Nephron progenitor cell (in vitro differentiated cells): ENCODE results near the gene TTLL11.

Experiments
- DNase-seq: peaks from one replicate; pipeline ENCODE4 v3.0.0; 2021
- H3K27ac Mint-ChIP-seq: 2 replicates; pipeline ENCODE4 v1.8.0; 2021; ENCODE audit warnings: mild to moderate bottlenecking, moderate library complexity, mixed read lengths
- H3K27me3 Mint-ChIP-seq: 2 replicates; pipeline ENCODE4 v1.8.0; 2021; ENCODE audit warnings: mild to moderate bottlenecking, low read depth, mixed read lengths; ENCODE audit not compliant: poor library complexity
- H3K36me3 Mint-ChIP-seq: 2 replicates; pipeline ENCODE4 v1.8.0; 2021; ENCODE audit warnings: low read depth, mixed read lengths
- H3K4me1 Mint-ChIP-seq: 2 replicates; pipeline ENCODE4 v1.8.0; 2021; ENCODE audit warnings: mixed read lengths
- H3K4me3 Mint-ChIP-seq: 2 replicates; pipeline ENCODE4 v1.8.0; 2021; ENCODE audit warnings: mild to moderate bottlenecking, moderate library complexity, mixed read lengths
- H3K9me3 Mint-ChIP-seq: 2 replicates; pipeline ENCODE4 v1.8.0; 2021; ENCODE audit warnings: mild to moderate bottlenecking, moderate library complexity, mixed read lengths
- TF ChIP-seq, protein P1 (sequence below): fragments of 200-600 bp; sonication (generic); IDR thresholded peaks from 2 replicates; pipeline ENCODE4 v1.5.0; 2021; ENCODE audit warnings: antibody characterized with exemption

Gene TTLL11

DNA sequence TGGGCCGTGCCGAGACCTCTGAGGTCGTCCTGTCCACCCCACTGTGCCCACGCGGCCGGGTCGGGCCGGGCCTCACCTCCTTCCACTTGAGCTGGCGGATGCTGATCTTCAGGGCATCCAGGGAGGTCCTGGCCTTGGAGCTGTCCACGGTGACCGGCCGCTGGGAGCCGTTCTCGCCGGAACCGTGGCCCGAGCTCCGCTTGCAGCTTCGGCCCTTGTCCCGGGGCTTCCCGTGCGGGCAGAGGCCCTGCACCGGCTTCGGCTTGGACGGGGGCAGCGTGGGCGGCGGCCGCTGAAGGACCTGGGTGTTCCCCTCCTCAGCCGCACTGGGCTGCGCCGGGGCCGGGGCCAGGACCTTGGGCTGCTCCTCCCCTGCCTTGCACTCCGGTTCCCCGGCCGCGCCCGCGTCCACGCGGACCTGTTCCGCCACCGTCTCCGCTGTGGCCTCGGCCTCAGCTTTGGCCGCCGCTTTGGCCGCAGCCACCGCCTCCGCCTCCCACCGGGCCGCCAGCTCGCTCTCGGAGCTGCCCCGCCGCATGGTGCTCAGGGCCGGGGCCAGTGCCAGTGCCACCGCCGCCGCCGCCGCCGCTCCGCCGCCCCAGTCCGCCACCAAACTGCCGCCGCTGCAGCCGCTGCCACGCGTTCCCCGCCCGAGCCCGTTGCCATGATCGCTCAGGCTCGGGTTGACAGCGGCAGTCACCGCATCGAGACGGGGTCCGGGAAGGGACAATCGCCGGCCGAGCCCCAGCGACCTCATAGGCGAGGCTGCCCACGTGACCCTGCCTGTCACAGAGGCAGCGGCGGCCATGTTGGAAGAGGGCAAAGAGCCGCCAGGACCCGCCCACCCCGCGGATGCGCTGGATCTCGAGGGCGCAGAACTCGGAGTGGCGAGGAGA lies at the start of gene TTLL11:
TSS of gene TTLL11 (minus strand) at position 698 of the 896 bp plus-strand sequence. CDS start at position 538, 160 bp downstream.
- H3K4me1 Mint-ChIP-seq, result peaks cover 14% of the 10 kb centered on the region
- peak; percentile 96 for DNase-seq
- peak within 1 kb of the TSS; percentile 91 for H3K4me3 Mint-ChIP-seq
- H3K36me3 Mint-ChIP-seq, result no peaks in the 10 kb centered on the region
- no peaks in the 10 kb centered on the region for H3K9me3 Mint-ChIP-seq
- peak within 1 kb of the TSS; percentile 8 for H3K27ac Mint-ChIP-seq
- TF ChIP-seq, protein P1, sequence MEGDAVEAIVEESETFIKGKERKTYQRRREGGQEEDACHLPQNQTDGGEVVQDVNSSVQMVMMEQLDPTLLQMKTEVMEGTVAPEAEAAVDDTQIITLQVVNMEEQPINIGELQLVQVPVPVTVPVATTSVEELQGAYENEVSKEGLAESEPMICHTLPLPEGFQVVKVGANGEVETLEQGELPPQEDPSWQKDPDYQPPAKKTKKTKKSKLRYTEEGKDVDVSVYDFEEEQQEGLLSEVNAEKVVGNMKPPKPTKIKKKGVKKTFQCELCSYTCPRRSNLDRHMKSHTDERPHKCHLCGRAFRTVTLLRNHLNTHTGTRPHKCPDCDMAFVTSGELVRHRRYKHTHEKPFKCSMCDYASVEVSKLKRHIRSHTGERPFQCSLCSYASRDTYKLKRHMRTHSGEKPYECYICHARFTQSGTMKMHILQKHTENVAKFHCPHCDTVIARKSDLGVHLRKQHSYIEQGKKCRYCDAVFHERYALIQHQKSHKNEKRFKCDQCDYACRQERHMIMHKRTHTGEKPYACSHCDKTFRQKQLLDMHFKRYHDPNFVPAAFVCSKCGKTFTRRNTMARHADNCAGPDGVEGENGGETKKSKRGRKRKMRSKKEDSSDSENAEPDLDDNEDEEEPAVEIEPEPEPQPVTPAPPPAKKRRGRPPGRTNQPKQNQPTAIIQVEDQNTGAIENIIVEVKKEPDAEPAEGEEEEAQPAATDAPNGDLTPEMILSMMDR, result no peak
- H3K27me3 Mint-ChIP-seq, result peaks cover 83% of the 10 kb centered on the region

DNA sequence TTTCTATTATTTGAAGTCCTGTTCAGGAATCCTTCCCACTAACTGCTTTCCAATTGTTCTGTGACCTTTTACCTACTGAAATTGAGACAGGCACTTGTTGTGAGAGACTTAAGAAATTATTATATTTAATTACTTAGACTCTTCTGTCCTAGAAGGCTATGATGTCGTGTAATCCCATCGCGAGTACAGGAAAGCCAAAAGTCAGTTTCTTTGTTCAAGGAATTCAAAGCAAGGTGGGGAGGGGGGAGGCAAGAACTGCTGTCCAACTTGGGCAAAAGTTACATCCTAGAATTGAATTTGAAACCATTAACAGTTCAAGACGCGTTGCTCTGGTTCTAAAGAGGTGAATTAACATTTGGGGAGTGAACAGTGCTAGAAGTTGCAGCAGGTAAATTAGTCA lies 48.6 kb upstream of the TTLL11 start:
- no peaks in the 10 kb centered on the region for H3K4me1 Mint-ChIP-seq
- no peak for DNase-seq
- no peak overlapping the region for H3K27ac Mint-ChIP-seq
- peaks cover 18% of the 10 kb centered on the region for H3K27me3 Mint-ChIP-seq
- TF ChIP-seq, protein P1, result no peak
- no peaks in the 10 kb centered on the region for H3K9me3 Mint-ChIP-seq
- no peak overlapping the region for H3K4me3 Mint-ChIP-seq
- peaks cover 24% of the 10 kb centered on the region for H3K36me3 Mint-ChIP-seq

GRCh38 chr9:122140368-122141193 lies 47.5 kb upstream of the TTLL11 start:
- DNase-seq, result no peak
- peaks cover 20% of the 10 kb centered on the region for H3K27me3 Mint-ChIP-seq
- H3K27ac Mint-ChIP-seq, result no peak overlapping the region
- H3K4me3 Mint-ChIP-seq, result no peak overlapping the region
- no peaks in the 10 kb centered on the region for H3K4me1 Mint-ChIP-seq
- TF ChIP-seq, protein P1, result no peak
- H3K36me3 Mint-ChIP-seq, result peaks cover 19% of the 10 kb centered on the region
- H3K9me3 Mint-ChIP-seq, result no peaks in the 10 kb centered on the region

DNA sequence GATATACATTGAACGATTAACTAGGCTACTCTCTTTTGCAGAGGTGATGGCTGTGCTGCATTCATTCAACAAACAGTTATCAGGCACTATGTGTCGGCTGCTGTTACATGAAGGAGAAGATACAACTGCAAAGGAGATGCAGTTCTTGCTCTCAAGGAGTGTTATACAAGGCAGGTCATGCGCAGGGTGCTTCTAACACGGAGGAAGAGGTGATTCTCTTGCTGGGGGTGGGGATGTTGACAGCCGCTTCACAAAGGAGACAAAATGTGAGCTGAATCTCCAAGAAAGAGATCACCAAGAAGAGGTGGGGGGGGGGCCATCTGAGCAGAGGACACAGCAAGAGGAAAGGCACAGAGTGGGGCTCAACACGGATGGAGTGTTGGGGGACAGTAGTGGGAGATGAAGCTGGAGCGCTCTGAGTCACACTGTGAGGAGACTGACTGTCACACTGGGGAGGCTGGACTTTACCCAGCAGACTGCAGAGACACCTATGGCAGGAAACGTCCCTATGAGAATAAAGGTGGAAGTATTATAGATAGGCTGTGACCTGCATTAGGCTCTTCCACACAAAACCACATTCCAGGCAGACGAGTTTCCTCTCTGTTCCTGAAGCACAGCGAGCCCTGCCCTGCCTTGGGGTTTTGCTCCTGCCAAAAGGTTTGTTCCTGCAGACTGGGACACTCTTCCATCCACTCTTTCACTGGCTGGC lies 45.6 kb upstream of the TTLL11 start:
- DNase-seq, result no peak
- TF ChIP-seq, protein P1, result no peak
- Mint-ChIP-seq H3K27me3 (peaks cover 31% of the 10 kb centered on the region), H3K4me1 (no peaks in the 10 kb centered on the region), H3K4me3 (no peak overlapping the region), H3K27ac (no peak overlapping the region), H3K36me3 (peaks cover 4% of the 10 kb centered on the region), H3K9me3 (no peaks in the 10 kb centered on the region)

- Mint-ChIP-seq H3K36me3 (no peaks in the 10 kb centered on the region), H3K27me3 (peaks cover 57% of the 10 kb centered on the region)
These were observed 42.4 kb upstream of the TTLL11 start for GRCh38 chr9:122135529-122135859.

More at GRCh38 chr9:122135529-122135859, 42.4 kb upstream of the TTLL11 start:
- H3K4me1 Mint-ChIP-seq, result peaks cover 16% of the 10 kb centered on the region
- TF ChIP-seq, protein P1, result no peak
- H3K9me3 Mint-ChIP-seq, result no peaks in the 10 kb centered on the region
- DNase-seq, result no peak
- no peak overlapping the region for H3K27ac Mint-ChIP-seq
- H3K4me3 Mint-ChIP-seq, result no peak overlapping the region
